Liver (tissue), 9 donors: ENCODE data around the gene FARS2. TPM values are rescaled to one million over a fixed set of nuclear protein-coding genes. Genes with fewer than 3 reads are reported as not detected.

ENCODE experiments used
- DNase-seq: peaks from one replicate; pipeline ENCODE4 v3.0.0-alpha.2; 2017; ENCODE audit warnings: low spot score
- H3K27ac ChIP-seq, 2 donors: one replicate each; pipeline ENCODE4 v1.7.0; 2013; ENCODE audit warnings: inconsistent platforms in 2 of 2, low read length in 2 of 2, control low read depth in 1 of 2, low read depth in 1 of 2, mild to moderate bottlenecking in 1 of 2
- H3K27me3 ChIP-seq, 4 donors: one replicate each; pipeline versions ENCODE4 v1.6.1 to v1.7.0; 2013; ENCODE audit warnings: low read length in 3 of 4, inconsistent platforms in 1 of 4, mild to moderate bottlenecking in 1 of 4, moderate library complexity in 1 of 4; ENCODE audit not compliant: control insufficient read depth in 4 of 4, insufficient read depth in 4 of 4
- H3K36me3 ChIP-seq, 4 donors: one replicate each; pipeline versions ENCODE4 v1.6.1 to v1.7.0; 2013; ENCODE audit warnings: low read length in 3 of 4, mild to moderate bottlenecking in 3 of 4, low read depth in 1 of 4, moderate library complexity in 1 of 4; ENCODE audit not compliant: control insufficient read depth in 4 of 4, insufficient read depth in 3 of 4
- H3K4me1 ChIP-seq, 4 donors: one replicate each; pipeline versions ENCODE4 v1.6.1 to v1.7.0; 2013; ENCODE audit warnings: low read length in 3 of 4, mild to moderate bottlenecking in 3 of 4, moderate library complexity in 1 of 4; ENCODE audit not compliant: control insufficient read depth in 4 of 4, insufficient read depth in 4 of 4
- H3K4me3 ChIP-seq, 3 donors: one replicate each; pipeline versions ENCODE4 v1.6.1 to v1.7.0; 2013; ENCODE audit warnings: low read length in 3 of 3, control low read depth in 1 of 3, low read depth in 1 of 3, mild to moderate bottlenecking in 1 of 3
- H3K9ac ChIP-seq, 2 donors: one replicate each; pipeline ENCODE4 v1.7.0; 2013; ENCODE audit warnings: low read length in 2 of 2, mild to moderate bottlenecking in 2 of 2, moderate library complexity in 2 of 2, control low read depth in 1 of 2, low read depth in 1 of 2
- H3K9me3 ChIP-seq, 4 donors: one replicate each; pipeline versions ENCODE4 v1.6.1 to v1.7.0; 2013; ENCODE audit warnings: low read length in 3 of 4; ENCODE audit not compliant: control insufficient read depth in 4 of 4
- ATF3 ChIP-seq: IDR thresholded peaks from 2 replicates; pipeline ENCODE4 v1.6.1; 2016; ENCODE audit warnings: antibody characterized with exemption
- CTCF ChIP-seq: fragments of 150-350 bp; IDR thresholded peaks from 2 replicates; pipeline ENCODE4 v1.5.1; 2017; ENCODE audit warnings: improper control_type of control experiment, low read depth, low read length; ENCODE audit not compliant: missing input control
- EGR1 ChIP-seq, 2 donors: IDR thresholded peaks; 2 replicates each; pipeline ENCODE4 v1.6.1; 2016 to 2018; ENCODE audit warnings: antibody characterized with exemption in 2 of 2, low read depth in 2 of 2
- FOXA1 ChIP-seq: IDR thresholded peaks from 2 replicates; pipeline ENCODE4 v1.6.1; 2016; ENCODE audit warnings: antibody characterized with exemption
- FOXA2 ChIP-seq: IDR thresholded peaks from 2 replicates; pipeline ENCODE4 v1.6.1; 2016; ENCODE audit warnings: antibody characterized with exemption
- GABPA ChIP-seq, 2 donors: IDR thresholded peaks in 1 of 2; conservative IDR thresholded peaks in 1 of 2; 2 replicates each; pipeline ENCODE4 v1.6.1; 2016; ENCODE audit warnings: antibody characterized with exemption in 2 of 2, mild to moderate bottlenecking in 1 of 2, moderate library complexity in 1 of 2
- HNF4A ChIP-seq, 2 donors: conservative IDR thresholded peaks; 2 replicates each; pipeline ENCODE4 v1.6.1; 2016; ENCODE audit warnings: antibody characterized with exemption in 2 of 2, mild to moderate bottlenecking in 2 of 2
- HNF4G ChIP-seq: IDR thresholded peaks from 2 replicates; pipeline ENCODE4 v1.6.1; 2016; ENCODE audit warnings: antibody characterized with exemption
- JUND ChIP-seq, 2 donors: IDR thresholded peaks; 2 replicates each; pipeline ENCODE4 v1.6.1; 2016; ENCODE audit warnings: antibody characterized with exemption in 2 of 2
- MAX ChIP-seq: IDR thresholded peaks from 2 replicates; pipeline ENCODE4 v1.6.1; 2016; ENCODE audit warnings: antibody characterized with exemption
- NR2F2 ChIP-seq: IDR thresholded peaks from 2 replicates; pipeline ENCODE4 v1.6.1; 2016; ENCODE audit warnings: antibody characterized with exemption
- RAD21 ChIP-seq, 2 donors: IDR thresholded peaks; 2 replicates each; pipeline ENCODE4 v1.6.1; 2016; ENCODE audit warnings: antibody characterized with exemption in 2 of 2, mild to moderate bottlenecking in 2 of 2
- REST ChIP-seq: IDR thresholded peaks from 2 replicates; pipeline ENCODE4 v1.6.1; 2016; ENCODE audit warnings: antibody characterized with exemption, mild to moderate bottlenecking
- RXRA ChIP-seq, 2 donors: IDR thresholded peaks; 2 replicates each; pipeline ENCODE4 v1.6.1; 2017 to 2018; ENCODE audit warnings: antibody characterized with exemption in 2 of 2, mild to moderate bottlenecking in 1 of 2
- SP1 ChIP-seq: IDR thresholded peaks from 2 replicates; pipeline ENCODE4 v1.6.1; 2018; ENCODE audit warnings: antibody characterized with exemption, mild to moderate bottlenecking
- TAF1 ChIP-seq: conservative IDR thresholded peaks from 2 replicates; pipeline ENCODE4 v1.6.1; 2016; ENCODE audit warnings: antibody characterized with exemption, mild to moderate bottlenecking
- YY1 ChIP-seq: IDR thresholded peaks from 2 replicates; pipeline ENCODE4 v1.6.1; 2016; ENCODE audit warnings: antibody characterized with exemption, mild to moderate bottlenecking
- ZBTB33 ChIP-seq: IDR thresholded peaks from 2 replicates; pipeline ENCODE4 v1.6.1; 2016; ENCODE audit warnings: antibody characterized with exemption
- WGBS: extraction: QIAGEN DNeasy Blood & Tissue Kit; methylation state at CpG from one replicate; pipeline ENCODE4 v1.1.7; 2013; 5-methylcytosine and 5-hydroxymethylcytosine counted together
- polyA plus RNA-seq, 2 donors: library from polyadenylated mRNA; stranded (reverse) in 1 of 2; unstranded in 1 of 2; fragments of 200-250 nt in 1 of 2; fragments of >200 nt in 1 of 2; fragmentation: Nextera tagmentation in 1 of 2; extraction: Ambion mirVana in 1 of 2; gene quantifications; one replicate each; pipeline versions ENCODE4 v1.2.1 to v1.2.3, GENCODE V29; 2013 to 2015
- total RNA-seq, 2 donors: library from RNA; depleted of rRNA; stranded (reverse); fragments of >200 nt; gene quantifications; one replicate each; pipeline ENCODE4 v1.2.3, GENCODE V29; 2014
- donor health status: healthy.
- donor health status: healthy.
- donor health status: healthy.
- donor health status: healthy.
- donor health status: healthy.

Gene FARS2
- total and polyA plus RNA-seq, 4 donors: 7.8 to 25.9 (median 11.2) TPM

- H3K36me3 ChIP-seq: no peaks in the 10 kb centered on the region
- H3K27me3 ChIP-seq: no peaks in the 10 kb centered on the region
- WGBS: 95% methylated on average over 5 of the region's 5 CpGs
- no peak overlapping the region for H3K27ac ChIP-seq
- H3K4me1 ChIP-seq: peaks cover 0 to 5% (median 3%) of the 10 kb centered on the region in 4 donors
- TF ChIP-seq ATF3: no peak
- TF ChIP-seq HNF4G: no peak
- TF ChIP-seq GABPA (IDR thresholded peaks at IDR 0.05 in 1 of 2, conservative IDR thresholded peaks at IDR 0.05 in 1 of 2): no peak
- TF ChIP-seq RAD21 (IDR thresholded peaks at IDR 0.05): no peak
- TF ChIP-seq TAF1: no peak
- TF ChIP-seq MAX: no peak
- no peak for TF ChIP-seq JUND (IDR thresholded peaks at IDR 0.05)
- no peak overlapping the region for H3K9ac ChIP-seq
- no peak for DNase-seq
- no peak overlapping the region for H3K4me3 ChIP-seq
- H3K9me3 ChIP-seq: no peaks in the 10 kb centered on the region
Measured at GRCh38 chr6:5459346-5459745, 198.0 kb downstream of the FARS2 start.

- no peaks in the 10 kb centered on the region for H3K9me3 ChIP-seq
- no peak for TF ChIP-seq FOXA1
- TF ChIP-seq YY1: no peak
- TF ChIP-seq RAD21 (IDR thresholded peaks at IDR 0.05): no peak
- no peak for TF ChIP-seq EGR1 (IDR thresholded peaks at IDR 0.05; ENCODE audit: low read depth in 2 of 2)
- TF ChIP-seq FOXA2: no peak
- TF ChIP-seq SP1: no peak
- TF ChIP-seq REST: no peak
- TF ChIP-seq ATF3: no peak
- TF ChIP-seq RXRA (IDR thresholded peaks at IDR 0.05): no peak
- TF ChIP-seq GABPA (IDR thresholded peaks at IDR 0.05 in 1 of 2, conservative IDR thresholded peaks at IDR 0.05 in 1 of 2): no peak
- TF ChIP-seq TAF1: no peak
- no peak for TF ChIP-seq CTCF
- no peak for TF ChIP-seq HNF4G
- TF ChIP-seq NR2F2: no peak
- TF ChIP-seq ZBTB33: no peak
- no peak for TF ChIP-seq JUND (IDR thresholded peaks at IDR 0.05)
- no peak for TF ChIP-seq HNF4A (conservative IDR thresholded peaks at IDR 0.05)
- TF ChIP-seq MAX: no peak
- peaks cover 0 to 5% (median 3%) of the 10 kb centered on the region in 4 donors for H3K4me1 ChIP-seq
- no peak overlapping the region for H3K4me3 ChIP-seq
- 77% methylated on average over 2 of the region's 2 CpGs for WGBS
- no peak overlapping the region for H3K9ac ChIP-seq
- H3K27me3 ChIP-seq: no peaks in the 10 kb centered on the region
- H3K27ac ChIP-seq: no peak overlapping the region
- no peak for DNase-seq
- no peaks in the 10 kb centered on the region for H3K36me3 ChIP-seq
Measured at GRCh38 chr6:5461365-5461764, 200.1 kb downstream of the FARS2 start.
